Smooth muscle cell (in vitro differentiated cells): ENCODE measurements around the gene MRPL58. TPM values are rescaled to one million over a fixed set of nuclear protein-coding genes. Genes with fewer than 3 reads are reported as not detected.

Experiments
- DNase-seq: peaks from one replicate; lab custom pipeline; 2025; ENCODE audit not compliant: unreplicated experiment; lab: John Stamatoyannopoulos, UW
- H2AFZ ChIP-seq: fragments of 200-600 bp; sonication (generic); 2 replicates; pipeline ENCODE4 v1.6.0; 2016; ENCODE audit warnings: antibody characterized with exemption, low read depth, mild to moderate bottlenecking
- H3F3A ChIP-seq: fragments of 200-600 bp; sonication (generic); 2 replicates; pipeline ENCODE4 v1.6.0; 2017; ENCODE audit warnings: antibody characterized with exemption, low read depth
- H3K27ac ChIP-seq: fragments of 200-600 bp; sonication (generic); 2 replicates; pipeline ENCODE4 v1.5.1; 2016; ENCODE audit warnings: low read depth, mild to moderate bottlenecking
- H3K27me3 ChIP-seq: fragments of 200-600 bp; sonication (generic); 2 replicates; pipeline ENCODE4 v1.6.1; 2016; ENCODE audit warnings: low read depth, mild to moderate bottlenecking
- H3K36me3 ChIP-seq: fragments of 200-600 bp; sonication (generic); 2 replicates; pipeline ENCODE4 v1.5.1; 2016; ENCODE audit warnings: low read depth
- H3K4me1 ChIP-seq: fragments of 200-600 bp; sonication (generic); 2 replicates; pipeline ENCODE4 v1.5.1; 2016; ENCODE audit warnings: low read depth
- H3K4me2 ChIP-seq: fragments of 200-600 bp; sonication (generic); 2 replicates; pipeline ENCODE4 v1.6.0; 2016; ENCODE audit warnings: mild to moderate bottlenecking
- H3K4me3 ChIP-seq: fragments of 200-600 bp; sonication (generic); 2 replicates; pipeline ENCODE4 v1.5.1; 2016; ENCODE audit warnings: mild to moderate bottlenecking
- H3K79me2 ChIP-seq: fragments of 200-600 bp; sonication (generic); 2 replicates; pipeline ENCODE4 v1.6.0; 2016; ENCODE audit warnings: low read depth, mild to moderate bottlenecking
- H3K9ac ChIP-seq: fragments of 200-600 bp; sonication (generic); 2 replicates; pipeline ENCODE4 v1.6.0; 2016; ENCODE audit warnings: low read depth
- H3K9me3 ChIP-seq: fragments of 200-600 bp; sonication (generic); replicated peaks from 2 replicates; pipeline ENCODE4 v1.5.1; 2016; ENCODE audit warnings: low read depth
- H4K20me1 ChIP-seq: fragments of 200-600 bp; sonication (generic); 2 replicates; pipeline ENCODE4 v1.6.0; 2016; ENCODE audit warnings: low read depth
- CTCF ChIP-seq: fragments of 200-600 bp; sonication (generic); IDR thresholded peaks from 2 replicates; pipeline ENCODE4 v1.5.1; 2017; ENCODE audit warnings: borderline replicate concordance, mild to moderate bottlenecking, antibody characterized with exemption; ENCODE audit not compliant: insufficient read depth, poor library complexity, severe bottlenecking
- WGBS: methylation state at CpG from one replicate; pipeline ENCODE4 v1.1.7; 2016; ENCODE audit warnings: low lambda C conversion rate; 5-methylcytosine and 5-hydroxymethylcytosine counted together
- polyA plus RNA-seq: library from polyadenylated mRNA; unstranded; fragments of >200 nt; fragmentation: Nextera tagmentation; extraction: Ambion mirVana; gene quantifications from 2 replicates; pipeline ENCODE4 v1.2.1, GENCODE V29; 2016
- total RNA-seq: library from RNA; depleted of rRNA; stranded (reverse); fragments of >200 nt; gene quantifications from 2 replicates; pipeline ENCODE4 v1.2.3, GENCODE V29; 2014

The MRPL58 gene
- total and polyA plus RNA-seq, 2 experiments from 2014 or later: 36.2 to 75.6 TPM

DNA sequence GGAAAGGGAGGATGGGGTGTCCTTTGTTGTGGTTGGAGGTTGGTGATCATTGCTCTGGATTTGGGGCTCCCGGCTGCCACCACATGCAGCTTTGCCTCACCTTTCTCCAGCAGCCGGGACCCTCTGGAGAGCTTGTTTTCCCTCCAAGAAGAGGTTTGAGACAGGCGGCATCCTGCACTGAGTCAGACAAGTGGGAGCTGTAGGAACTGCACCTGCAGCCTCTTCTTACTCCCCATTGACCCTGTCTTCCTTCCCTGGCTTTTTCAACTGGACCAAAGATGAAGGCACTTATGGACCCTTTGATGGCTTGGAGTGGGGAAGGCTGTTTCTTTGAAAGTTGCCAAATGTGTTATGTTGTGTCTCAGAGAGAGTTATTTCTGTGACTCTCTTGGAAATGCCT lies 51.2 kb downstream of the MRPL58 start:
- H3K4me2 ChIP-seq: no peak overlapping the region
- DNase-seq: no peak
- no peak overlapping the region for H3K9ac ChIP-seq
- 93% methylated on average over 3 of the region's 3 CpGs for WGBS
- H4K20me1 ChIP-seq: peaks cover 6% of the 10 kb centered on the region
- no peaks in the 10 kb centered on the region for H3K27me3 ChIP-seq
- no peak overlapping the region for H2AFZ ChIP-seq
- no peaks in the 10 kb centered on the region for H3K36me3 ChIP-seq
- H3F3A ChIP-seq: peaks cover 9% of the 10 kb centered on the region
- H3K79me2 ChIP-seq: no peaks in the 10 kb centered on the region
- TF ChIP-seq CTCF: no peak
- no peak overlapping the region for H3K4me3 ChIP-seq
- no peaks in the 10 kb centered on the region for H3K9me3 ChIP-seq
- no peaks in the 10 kb centered on the region for H3K4me1 ChIP-seq
- no peak overlapping the region for H3K27ac ChIP-seq

DNA sequence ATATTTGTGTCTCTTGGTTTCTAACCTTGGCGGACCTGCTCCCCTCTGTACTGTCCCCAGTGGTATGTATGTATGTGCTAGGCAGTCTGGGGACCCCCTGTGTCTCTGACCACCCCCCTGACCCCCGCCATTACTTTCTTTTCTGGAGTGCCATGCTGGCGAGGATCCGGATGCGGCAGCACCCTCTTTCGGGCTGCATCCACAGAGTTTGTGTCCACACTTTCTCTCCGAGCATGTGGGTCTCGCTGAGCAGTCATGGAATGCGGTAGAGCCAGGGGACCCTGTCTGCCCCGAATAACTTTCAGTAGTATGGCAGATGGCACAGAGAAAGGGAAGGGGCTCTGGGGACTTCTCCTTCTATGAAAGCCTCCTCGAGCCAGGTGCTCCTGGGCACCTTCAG lies 51.6 kb downstream of the MRPL58 start:
- DNase-seq: no peak

DNA sequence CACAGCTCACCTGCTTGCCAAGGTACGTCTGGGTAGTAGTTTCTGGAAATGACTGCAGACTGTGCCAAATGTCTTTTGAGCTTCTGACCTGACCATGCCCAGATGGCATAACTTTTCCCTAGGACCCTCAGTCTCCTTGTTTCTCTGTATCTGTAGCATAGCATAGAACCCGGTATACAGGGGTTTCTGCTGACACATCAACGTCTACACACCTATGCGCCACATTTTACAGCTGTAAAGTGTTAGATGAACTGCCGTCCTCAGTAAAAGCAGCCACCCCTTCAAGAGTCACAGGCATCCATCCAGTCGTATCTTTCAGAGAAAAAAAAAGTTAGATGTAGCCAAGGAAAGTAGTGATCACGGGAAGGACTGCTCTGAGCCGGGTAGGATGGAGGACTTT lies 52.0 kb downstream of the MRPL58 start:
- H3K4me1 ChIP-seq: no peaks in the 10 kb centered on the region
- H3K27ac ChIP-seq: no peak overlapping the region
- no peak overlapping the region for H3K9ac ChIP-seq
- H3K27me3 ChIP-seq: no peaks in the 10 kb centered on the region
- no peak overlapping the region for H2AFZ ChIP-seq
- 94% methylated on average over 8 of the region's 8 CpGs for WGBS
- no peak overlapping the region for H3K4me2 ChIP-seq
- H3K36me3 ChIP-seq: no peaks in the 10 kb centered on the region
- H3K4me3 ChIP-seq: no peak overlapping the region
- H4K20me1 ChIP-seq: peaks cover 3% of the 10 kb centered on the region
- H3F3A ChIP-seq: peaks cover 4% of the 10 kb centered on the region
- H3K79me2 ChIP-seq: no peaks in the 10 kb centered on the region
- no peak for TF ChIP-seq CTCF
- no peaks in the 10 kb centered on the region for H3K9me3 ChIP-seq
- DNase-seq: no peak

More for the DNA sequence above, 51.6 kb downstream of the MRPL58 start:
- H3K36me3 ChIP-seq: no peaks in the 10 kb centered on the region
- H3F3A ChIP-seq: peaks cover 9% of the 10 kb centered on the region
- H3K9me3 ChIP-seq: no peaks in the 10 kb centered on the region
- peaks cover 6% of the 10 kb centered on the region for H4K20me1 ChIP-seq
- no peaks in the 10 kb centered on the region for H3K79me2 ChIP-seq
- no peaks in the 10 kb centered on the region for H3K27me3 ChIP-seq
- no peaks in the 10 kb centered on the region for H3K4me1 ChIP-seq
- no peak for TF ChIP-seq CTCF
- H3K4me3 ChIP-seq: no peak overlapping the region
- no peak overlapping the region for H2AFZ ChIP-seq
- H3K4me2 ChIP-seq: no peak overlapping the region
- no peak overlapping the region for H3K27ac ChIP-seq
- 95% methylated on average over 11 of the region's 11 CpGs for WGBS
- H3K9ac ChIP-seq: no peak overlapping the region

DNA sequence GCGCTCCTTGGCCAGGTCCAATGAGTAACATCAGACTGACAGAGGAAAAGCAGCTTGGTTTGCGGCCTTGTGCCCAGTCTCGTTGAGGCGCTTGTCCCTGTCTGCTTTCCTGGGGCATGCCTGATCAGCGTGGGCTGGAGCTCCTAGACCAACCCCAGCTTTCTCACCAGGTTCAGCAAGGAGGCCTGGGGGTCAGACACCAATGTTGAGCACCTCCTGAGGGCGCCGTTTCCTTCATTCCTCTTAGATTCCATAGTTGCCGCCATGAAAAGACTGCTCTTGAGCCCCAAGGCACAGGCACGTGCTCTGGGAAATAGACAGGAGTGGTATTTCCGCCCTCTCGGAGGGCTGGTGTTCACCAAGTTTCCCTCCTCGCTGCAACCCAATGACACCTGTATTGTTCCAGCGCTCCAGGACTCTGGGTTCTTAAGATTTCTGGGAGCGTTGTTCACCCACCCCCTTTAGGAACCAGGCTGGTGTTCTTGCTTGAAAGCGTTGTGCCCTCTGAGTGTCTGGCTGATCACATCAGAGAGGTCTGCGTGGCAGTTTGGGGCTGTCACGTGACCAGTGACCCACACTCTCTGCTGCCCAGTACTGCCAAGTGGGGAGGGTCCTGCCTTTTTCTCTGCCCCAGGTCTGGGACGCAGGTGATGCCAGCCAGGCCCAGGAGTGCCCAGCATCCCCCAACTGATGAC lies 52.5 kb downstream of the MRPL58 start:
- Histone ChIP-seq H3K9me3 (no peaks in the 10 kb centered on the region), H3K4me3 (no peak overlapping the region), H3K27ac (no peak overlapping the region), H2AFZ (no peak overlapping the region), H3K36me3 (no peaks in the 10 kb centered on the region), H3K27me3 (no peaks in the 10 kb centered on the region), H3K4me2 (no peak overlapping the region), H3K4me1 (no peaks in the 10 kb centered on the region), H4K20me1 (no peaks in the 10 kb centered on the region), H3F3A (no peaks in the 10 kb centered on the region), H3K79me2 (no peaks in the 10 kb centered on the region), H3K9ac (no peak overlapping the region)
- 94% methylated on average over 18 of the region's 18 CpGs for WGBS
- no peak for DNase-seq
- TF ChIP-seq CTCF: no peak
